Astrocyte of the cerebellum (primary cell): ENCODE results near the gene RABGAP1.

ENCODE experiments used
- DNase-seq: peaks from one replicate; pipeline ENCODE4 v3.0.0-alpha.2; 2011; ENCODE audit warnings: low read depth
- H3K4me3 ChIP-seq: 2 replicates; pipeline ENCODE4 v1.5.1; 2011; ENCODE audit warnings: mild to moderate bottlenecking, low read depth, low read length, moderate library complexity
- in situ Hi-C: cut with HindIII; loops from 2 replicates; pipeline ENCODE4 v1.10.0; 2017; ENCODE audit warnings: low sequenced_read_pairs
- TF ChIP-seq, protein P1 (sequence below): IDR thresholded peaks from 2 replicates; pipeline ENCODE4 v1.5.1; 2012; ENCODE audit warnings: low read length, low read depth, moderate library complexity, mild to moderate bottlenecking; ENCODE audit errors: missing control alignments

The RABGAP1 gene

DNA sequence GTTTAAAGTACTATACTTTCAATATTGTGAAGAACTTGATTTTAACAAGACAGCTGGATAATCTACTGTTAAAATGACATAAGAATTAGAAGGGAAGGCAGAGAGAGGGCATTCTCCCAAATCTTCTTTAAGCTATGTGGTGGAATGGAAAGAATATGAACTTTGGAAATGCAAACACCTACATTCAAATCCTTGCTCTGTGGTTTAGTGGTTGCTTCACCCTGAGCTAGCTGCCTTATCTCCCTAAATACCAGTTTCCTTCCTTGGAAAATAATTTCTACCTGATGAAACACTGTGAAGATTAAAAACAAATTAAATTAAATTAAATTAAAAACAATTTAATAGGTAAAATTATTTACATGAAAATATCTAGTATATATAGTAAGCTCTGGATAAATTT lies 191.2 kb downstream of the RABGAP1 start:
- TF ChIP-seq, protein P1, sequence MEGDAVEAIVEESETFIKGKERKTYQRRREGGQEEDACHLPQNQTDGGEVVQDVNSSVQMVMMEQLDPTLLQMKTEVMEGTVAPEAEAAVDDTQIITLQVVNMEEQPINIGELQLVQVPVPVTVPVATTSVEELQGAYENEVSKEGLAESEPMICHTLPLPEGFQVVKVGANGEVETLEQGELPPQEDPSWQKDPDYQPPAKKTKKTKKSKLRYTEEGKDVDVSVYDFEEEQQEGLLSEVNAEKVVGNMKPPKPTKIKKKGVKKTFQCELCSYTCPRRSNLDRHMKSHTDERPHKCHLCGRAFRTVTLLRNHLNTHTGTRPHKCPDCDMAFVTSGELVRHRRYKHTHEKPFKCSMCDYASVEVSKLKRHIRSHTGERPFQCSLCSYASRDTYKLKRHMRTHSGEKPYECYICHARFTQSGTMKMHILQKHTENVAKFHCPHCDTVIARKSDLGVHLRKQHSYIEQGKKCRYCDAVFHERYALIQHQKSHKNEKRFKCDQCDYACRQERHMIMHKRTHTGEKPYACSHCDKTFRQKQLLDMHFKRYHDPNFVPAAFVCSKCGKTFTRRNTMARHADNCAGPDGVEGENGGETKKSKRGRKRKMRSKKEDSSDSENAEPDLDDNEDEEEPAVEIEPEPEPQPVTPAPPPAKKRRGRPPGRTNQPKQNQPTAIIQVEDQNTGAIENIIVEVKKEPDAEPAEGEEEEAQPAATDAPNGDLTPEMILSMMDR: no peak
- no peak overlapping the region for H3K4me3 ChIP-seq
- in situ Hi-C loops: no loop called here
- DNase-seq: no peak

DNA sequence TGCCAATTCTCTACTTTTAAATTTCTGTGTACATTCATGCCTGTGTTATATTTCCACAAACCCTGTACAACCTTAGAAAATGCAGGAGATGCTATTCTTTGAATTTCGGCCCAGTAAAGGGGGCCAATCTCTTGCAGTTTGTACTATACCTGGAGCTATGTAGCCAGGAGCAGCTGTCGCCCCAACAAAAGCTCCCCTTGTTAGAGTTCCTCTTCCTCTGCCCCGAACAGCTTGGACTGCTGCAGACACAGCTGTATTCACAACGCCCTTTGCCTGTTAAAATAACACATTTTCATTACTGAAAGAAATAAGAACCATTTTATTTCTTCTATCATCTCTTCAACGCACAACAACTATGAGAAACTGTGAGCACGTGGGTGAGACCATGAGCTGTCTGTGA lies 191.9 kb downstream of the RABGAP1 start:
- in situ Hi-C loops: no loop called here
- H3K4me3 ChIP-seq: no peak overlapping the region
- DNase-seq: no peak
- TF ChIP-seq, protein P1: no peak

DNA sequence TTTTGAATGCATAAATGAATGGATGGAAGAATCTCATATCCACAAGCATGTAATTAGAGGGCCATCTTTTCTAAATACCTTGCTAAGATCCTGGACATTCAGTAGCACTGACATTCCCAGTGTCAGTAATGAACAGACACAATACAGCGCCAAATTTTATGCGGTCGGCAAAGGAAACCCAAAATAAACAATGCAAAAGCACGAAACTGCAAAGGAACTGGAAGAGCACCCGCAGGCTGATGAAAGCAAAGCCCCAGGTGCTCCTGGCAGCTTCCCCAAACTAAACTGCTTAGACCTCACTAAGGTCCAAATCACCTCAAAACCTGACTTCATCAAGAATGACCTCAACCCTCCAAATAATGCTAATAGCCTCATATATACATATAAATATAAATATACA lies 194.6 kb downstream of the RABGAP1 start:
- TF ChIP-seq, protein P1: no peak
- DNase-seq: no peak
- H3K4me3 ChIP-seq: no peak overlapping the region
- in situ Hi-C loops: no loop called here

DNA sequence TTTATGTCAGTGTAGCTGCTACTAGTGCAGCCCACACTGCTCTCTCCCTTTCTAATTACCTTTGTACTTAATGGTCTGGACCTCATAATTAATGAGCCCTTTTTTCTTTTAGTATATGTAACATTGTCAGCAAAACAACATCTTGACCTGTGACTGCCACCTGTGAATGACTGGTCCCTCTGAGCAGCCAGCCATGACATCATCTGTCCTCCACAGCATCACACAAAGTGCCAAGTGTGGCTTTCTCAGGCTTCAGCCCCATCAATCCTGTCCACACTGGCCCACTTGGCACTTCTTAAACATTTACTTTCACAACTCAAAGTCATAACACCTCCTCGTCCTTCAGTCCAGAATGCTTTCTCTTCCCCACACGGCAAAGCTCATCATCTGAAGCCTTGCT lies 197.3 kb downstream of the RABGAP1 start:
- no peak overlapping the region for H3K4me3 ChIP-seq
- in situ Hi-C loops: no loop called here
- no peak for DNase-seq
- TF ChIP-seq, protein P1: no peak

DNA sequence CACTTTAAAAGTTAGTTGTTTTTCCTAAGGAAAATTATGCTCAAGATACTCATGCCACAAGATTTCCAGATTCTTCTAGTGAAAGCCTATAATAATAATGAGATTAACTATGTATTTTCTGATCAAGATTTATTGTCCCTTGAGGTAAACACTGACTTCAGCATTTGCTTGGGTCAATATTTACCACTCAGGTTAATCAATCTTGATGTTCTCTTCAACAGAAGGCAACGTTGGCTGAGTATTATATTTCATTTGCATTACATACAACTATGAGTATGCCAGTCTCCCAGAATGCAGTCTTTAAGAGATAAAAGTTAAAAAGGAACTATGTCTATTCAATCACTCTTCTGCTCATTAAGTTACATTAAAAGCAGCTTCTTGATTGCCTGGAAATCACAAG lies 208.2 kb downstream of the RABGAP1 start:
- in situ Hi-C loops: loop anchor here (5.0 kb wide), 1 partner anchor 158 kb away; no protein-coding TSS in a partner anchor
- H3K4me3 ChIP-seq: no peak overlapping the region
- TF ChIP-seq, protein P1: no peak
- DNase-seq: no peak

DNA sequence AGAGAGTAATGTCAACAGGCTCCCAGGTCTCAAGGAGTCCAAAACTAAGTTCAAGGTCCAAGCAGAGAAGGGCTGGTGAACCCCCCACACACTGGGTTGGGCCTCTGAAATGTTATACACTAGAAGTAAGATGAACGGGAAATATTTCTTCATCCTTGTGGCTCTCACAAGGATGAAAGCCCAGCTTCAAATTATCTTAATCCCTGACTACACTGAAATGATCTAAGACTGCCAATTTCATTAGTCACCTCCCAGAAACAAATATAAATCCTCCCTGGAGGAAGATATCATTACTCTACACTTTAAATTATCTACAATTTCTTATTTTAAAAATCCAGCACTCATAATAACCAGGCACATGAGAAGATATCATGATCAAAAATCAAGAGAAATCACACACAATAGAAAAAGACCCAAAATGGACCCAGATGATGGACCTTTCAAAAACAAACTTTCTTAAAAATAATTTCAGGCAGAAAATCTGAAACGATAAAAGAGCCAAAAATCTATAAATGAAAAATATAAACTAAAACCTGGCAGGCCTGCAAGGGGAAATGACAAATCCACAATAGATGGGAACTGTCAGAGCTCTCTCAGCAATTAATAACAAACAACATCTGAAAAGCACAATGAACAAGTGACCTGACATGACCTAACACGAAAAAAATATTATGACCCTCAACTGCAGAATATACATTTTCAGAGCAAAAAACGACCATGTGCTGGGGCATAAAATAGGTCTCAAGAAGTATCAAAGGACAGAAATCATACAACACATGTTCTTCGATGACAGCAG lies 210.1 kb downstream of the RABGAP1 start:
- H3K4me3 ChIP-seq: no peak overlapping the region
- TF ChIP-seq, protein P1: no peak
- no peak for DNase-seq
- in situ Hi-C loops: no loop called here
